H9 (cell line): ENCODE measurements around the gene H2BW2. TPM values are rescaled to one million over a fixed set of nuclear protein-coding genes. Genes with fewer than 3 reads are reported as not detected.

Source experiments
- DNase-seq: peaks from one replicate; pipeline ENCODE4 v3.0.0-alpha.2; 2017
- H2AFZ ChIP-seq: one replicate; pipeline ENCODE4 v1.6.1; 2013; ENCODE audit warnings: mild to moderate bottlenecking, low read length, control low read depth, moderate library complexity
- H2AK5ac ChIP-seq: 2 replicates; pipeline ENCODE4 v1.6.1; 2013; ENCODE audit warnings: low read length, control low read depth, mixed read lengths; ENCODE audit not compliant: insufficient read length
- H2BK120ac ChIP-seq: one replicate; pipeline ENCODE4 v1.6.1; 2013; ENCODE audit warnings: low read depth, mild to moderate bottlenecking, low read length, control low read depth, inconsistent platforms; ENCODE audit not compliant: poor library complexity, severe bottlenecking
- H2BK12ac ChIP-seq: 2 replicates; pipeline ENCODE4 v1.6.1; 2013; ENCODE audit warnings: low read length, control low read depth, mixed read lengths, low read depth; ENCODE audit not compliant: insufficient read length
- H2BK15ac ChIP-seq: 2 replicates; pipeline ENCODE4 v1.6.1; 2013; ENCODE audit warnings: low read depth, low read length, control low read depth
- H2BK20ac ChIP-seq: one replicate; pipeline ENCODE4 v1.6.1; 2013; ENCODE audit warnings: low read depth, mild to moderate bottlenecking, low read length, control low read depth, inconsistent platforms; ENCODE audit not compliant: poor library complexity, severe bottlenecking
- H2BK5ac ChIP-seq: 2 replicates; pipeline ENCODE4 v1.6.1; 2013; ENCODE audit warnings: low read length, control low read depth, mixed read lengths; ENCODE audit not compliant: insufficient read length
- H3K14ac ChIP-seq: 2 replicates; pipeline ENCODE4 v1.6.1; 2013; ENCODE audit warnings: low read length, control low read depth; ENCODE audit not compliant: insufficient read depth
- H3K18ac ChIP-seq: 2 replicates; pipeline ENCODE4 v1.6.1; 2013; ENCODE audit warnings: low read depth, mild to moderate bottlenecking, mixed read lengths, low read length, control low read depth; ENCODE audit not compliant: insufficient read length
- H3K23ac ChIP-seq: 2 replicates; pipeline ENCODE4 v1.6.1; 2013; ENCODE audit warnings: low read length, control low read depth, mixed read lengths, low read depth; ENCODE audit not compliant: insufficient read length
- H3K23me2 ChIP-seq: 2 replicates; pipeline ENCODE4 v1.6.1; 2013; ENCODE audit warnings: low read depth, mild to moderate bottlenecking, mixed read lengths, low read length, control low read depth; ENCODE audit not compliant: insufficient read length, poor library complexity, severe bottlenecking
- H3K27ac ChIP-seq: 2 replicates; pipeline ENCODE4 v1.5.1; 2013; ENCODE audit warnings: low read length, control low read depth, mixed read lengths, low read depth; ENCODE audit not compliant: insufficient read length
- H3K27me3 ChIP-seq: 2 replicates; pipeline ENCODE4 v1.6.1; 2013; ENCODE audit warnings: low read length, control low read depth, inconsistent platforms; ENCODE audit not compliant: insufficient read depth
- H3K4ac ChIP-seq: 2 replicates; pipeline ENCODE4 v1.6.1; 2013; ENCODE audit warnings: low read depth, mild to moderate bottlenecking, control low read depth, inconsistent platforms, low read length, moderate library complexity
- H3K4me1 ChIP-seq: 2 replicates; pipeline ENCODE4 v1.6.1; 2013; ENCODE audit warnings: low read length, control low read depth, inconsistent platforms; ENCODE audit not compliant: insufficient read depth
- H3K4me2 ChIP-seq: 2 replicates; pipeline ENCODE4 v1.6.1; 2013; ENCODE audit warnings: low read length, control low read depth, mixed read lengths; ENCODE audit not compliant: insufficient read length, insufficient read depth
- H3K56ac ChIP-seq: 2 replicates; pipeline ENCODE4 v1.6.1; 2013; ENCODE audit warnings: low read depth, mild to moderate bottlenecking, mixed read lengths, low read length, control low read depth; ENCODE audit not compliant: insufficient read length
- H3K79me1 ChIP-seq: 2 replicates; pipeline ENCODE4 v1.6.1; 2013; ENCODE audit warnings: low read depth, mild to moderate bottlenecking, moderate library complexity, low read length, control low read depth, inconsistent platforms; ENCODE audit not compliant: insufficient read depth, poor library complexity, severe bottlenecking
- H3K79me2 ChIP-seq: 2 replicates; pipeline ENCODE4 v1.6.1; 2013; ENCODE audit warnings: low read length, control low read depth, inconsistent platforms; ENCODE audit not compliant: insufficient read depth
- H3K9ac ChIP-seq: 2 replicates; pipeline ENCODE4 v1.6.1; 2013; ENCODE audit warnings: low read length, control low read depth, mixed read lengths; ENCODE audit not compliant: insufficient read length; ENCODE audit errors: extremely low read depth
- H3K9me3 ChIP-seq: one replicate; pipeline ENCODE4 v1.6.1; 2013; ENCODE audit warnings: low read depth, low read length, inconsistent platforms; ENCODE audit not compliant: control insufficient read depth
- H3T11ph ChIP-seq: one replicate; pipeline ENCODE4 v1.6.1; 2013; ENCODE audit warnings: mild to moderate bottlenecking, low read length, control low read depth, inconsistent platforms
- H4K20me1 ChIP-seq: one replicate; pipeline ENCODE4 v1.6.1; 2013; ENCODE audit not compliant: control insufficient read depth, insufficient read length, insufficient read depth
- H4K5ac ChIP-seq: 2 replicates; pipeline ENCODE4 v1.6.1; 2013; ENCODE audit warnings: low read depth, mild to moderate bottlenecking, mixed read lengths, low read length, control low read depth; ENCODE audit not compliant: insufficient read length
- H4K8ac ChIP-seq: replicated peaks from 2 replicates; pipeline ENCODE4 v1.6.1; 2013; ENCODE audit warnings: low read length, control low read depth, mixed read lengths, low read depth; ENCODE audit not compliant: insufficient read length
- H4K91ac ChIP-seq: 2 replicates; pipeline ENCODE4 v1.6.1; 2013; ENCODE audit warnings: low read depth, mild to moderate bottlenecking, moderate library complexity, mixed read lengths, low read length, control low read depth; ENCODE audit not compliant: insufficient read length
- H3K27ac Mint-ChIP-seq, 3 experiments: 2 replicates in 2 of 3; 3 replicates in 1 of 3; pipeline ENCODE4 v1.8.0; 2020 to 2021; ENCODE audit warnings: mixed read lengths in 3 of 3, mild to moderate bottlenecking in 1 of 3, moderate library complexity in 1 of 3
- H3K27me3 Mint-ChIP-seq: 2 replicates; pipeline ENCODE4 v1.8.0; 2021; ENCODE audit warnings: low read depth, mild to moderate bottlenecking, moderate library complexity, mixed read lengths
- H3K36me3 Mint-ChIP-seq, 3 experiments: 2 replicates in 2 of 3; 3 replicates in 1 of 3; pipeline ENCODE4 v1.8.0; 2020 to 2021; ENCODE audit warnings: low read depth in 3 of 3, mixed read lengths in 3 of 3; ENCODE audit not compliant: insufficient read depth in 1 of 3
- H3K4me1 Mint-ChIP-seq, 2 experiments: 2 replicates each; pipeline ENCODE4 v1.8.0; 2020; ENCODE audit warnings: mixed read lengths in 2 of 2
- H3K4me3 Mint-ChIP-seq, 2 experiments: 2 replicates in 1 of 2; 3 replicates in 1 of 2; pipeline ENCODE4 v1.8.0; 2020 to 2021; ENCODE audit warnings: mild to moderate bottlenecking in 2 of 2, mixed read lengths in 2 of 2, moderate library complexity in 1 of 2
- H3K9me3 Mint-ChIP-seq, 2 experiments: 2 replicates in 1 of 2; 3 replicates in 1 of 2; pipeline ENCODE4 v1.8.0; 2020; ENCODE audit warnings: mild to moderate bottlenecking in 2 of 2, mixed read lengths in 2 of 2, moderate library complexity in 1 of 2
- CTCF ChIP-seq: fragments of 200-600 bp; sonication (generic); conservative IDR thresholded peaks from 3 replicates; pipeline ENCODE4 v1.8.0; 2021; ENCODE audit warnings: antibody characterized with exemption, mild to moderate bottlenecking
- WGBS: extraction: QIAGEN DNeasy Blood & Tissue Kit; methylation state at CpG from one replicate; pipeline ENCODE4 v1.1.7; 2013; ENCODE audit warnings: missing lambda C conversion rate, low lambda C conversion rate, mixed read lengths; ENCODE audit not compliant: insufficient read length; ENCODE audit errors: extremely low coverage; 5-methylcytosine and 5-hydroxymethylcytosine counted together
- total RNA-seq: library from RNA; stranded (reverse); gene quantifications from 2 replicates; pipeline ENCODE4 v1.2.1, GENCODE V29; 2021

Gene H2BW2
- total RNA-seq, 1 experiment from 2014 or later, result not detected

GRCh38 chrX:104008831-104009230 is 30.9 kb upstream of the H2BW2 start:
- no peak overlapping the region for H4K91ac ChIP-seq
- H3K27ac Mint-ChIP-seq, result no peak overlapping the region
- H3K14ac ChIP-seq, result no peak overlapping the region
- H2BK12ac ChIP-seq, result no peak overlapping the region
- no peak overlapping the region for H2AFZ ChIP-seq
- no peak overlapping the region for H4K5ac ChIP-seq
- no peak overlapping the region for H2BK20ac ChIP-seq
- no peak overlapping the region for H2BK5ac ChIP-seq
- H4K20me1 ChIP-seq, result no peaks in the 10 kb centered on the region
- H3K23ac ChIP-seq, result no peak overlapping the region
- no peak overlapping the region for H3K4ac ChIP-seq
- no peak overlapping the region for H2BK15ac ChIP-seq
- no peaks in the 10 kb centered on the region for H3K23me2 ChIP-seq
- H3K4me2 ChIP-seq, result no peak overlapping the region
- H3K79me2 ChIP-seq, result no peaks in the 10 kb centered on the region
- peaks cover 0 to 73% of the 10 kb centered on the region in 2 experiments; a peak in 3 of 5 replicates for H3K9me3 Mint-ChIP-seq
- H3K79me1 ChIP-seq, result no peaks in the 10 kb centered on the region
- no peak for TF ChIP-seq CTCF
- no peak overlapping the region for H3K18ac ChIP-seq
- H3K4me1 ChIP-seq, result no peaks in the 10 kb centered on the region
- no peak for DNase-seq
- peaks cover 0 to 2% (median 0%) of the 10 kb centered on the region in 3 experiments; a peak in 1 of 7 replicates for H3K36me3 Mint-ChIP-seq
- H3K4me1 Mint-ChIP-seq, result no peaks in the 10 kb centered on the region
- no peak overlapping the region for H3K56ac ChIP-seq
- no peak overlapping the region for H3T11ph ChIP-seq
- H3K27me3 Mint-ChIP-seq, result peaks cover 8% of the 10 kb centered on the region; the same call in 1 of the 2 replicates
- H2BK120ac ChIP-seq, result no peak overlapping the region
- H3K27ac ChIP-seq, result no peak overlapping the region
- no peak overlapping the region for H2AK5ac ChIP-seq
- no peaks in the 10 kb centered on the region for H3K9me3 ChIP-seq
- no peaks in the 10 kb centered on the region for H3K27me3 ChIP-seq
- no peak overlapping the region for H4K8ac ChIP-seq
- no peak overlapping the region for H3K9ac ChIP-seq
- H3K4me3 Mint-ChIP-seq, result no peak overlapping the region
- WGBS, result no CpG with 5 or more reads among the region's 5 CpGs
